SK-N-SH (cell line): Measurements from ENCODE around the gene NEURL2.

ENCODE experiments used
- EP300 ChIP-seq, 2 experiments: IDR thresholded peaks; 2 replicates each; pipeline versions ENCODE4 v1.4.0 to v1.6.1; 2012; ENCODE audit warnings: borderline replicate concordance in 1 of 2, low read depth in 1 of 2, low read length in 1 of 2
- FOXJ3 ChIP-seq: sonication (generic); formaldehyde crosslinking; IDR thresholded peaks from 2 replicates; pipeline ENCODE4 v1.5.1; 2020; ENCODE audit warnings: mild to moderate bottlenecking, missing genetic modification reagents
- RAD21 ChIP-seq: IDR thresholded peaks from 2 replicates; pipeline ENCODE4 v1.6.1; 2012; ENCODE audit warnings: mild to moderate bottlenecking, low read length
- TF ChIP-seq, protein P1 (sequence below): fragments of 200-600 bp; sonication (generic); IDR thresholded peaks from 2 replicates; pipeline ENCODE4 v1.6.1; 2017; ENCODE audit warnings: antibody characterized with exemption, mild to moderate bottlenecking, moderate library complexity
- TF ChIP-seq, protein P2 (sequence below): IDR thresholded peaks from 2 replicates; pipeline ENCODE4 v1.6.1; 2012; ENCODE audit warnings: mild to moderate bottlenecking, low read depth, low read length, moderate library complexity

DNA sequence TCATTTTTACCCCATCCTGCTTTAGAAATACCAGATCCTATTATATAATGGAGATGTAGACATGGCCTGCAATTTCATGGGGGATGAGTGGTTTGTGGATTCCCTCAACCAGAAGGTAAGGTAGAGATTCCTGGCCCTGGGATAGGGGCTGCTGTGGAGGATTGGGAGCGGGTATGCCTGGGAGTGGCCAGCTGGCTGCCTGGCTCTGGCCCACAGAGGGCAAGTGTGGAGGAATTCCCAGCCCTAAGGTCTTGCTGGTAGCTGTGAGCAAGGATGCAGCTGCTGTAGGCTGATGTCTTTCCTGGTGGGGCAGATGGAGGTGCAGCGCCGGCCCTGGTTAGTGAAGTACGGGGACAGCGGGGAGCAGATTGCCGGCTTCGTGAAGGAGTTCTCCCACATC is 6.7 kb upstream of the NEURL2 start:
- TF ChIP-seq, protein P1, sequence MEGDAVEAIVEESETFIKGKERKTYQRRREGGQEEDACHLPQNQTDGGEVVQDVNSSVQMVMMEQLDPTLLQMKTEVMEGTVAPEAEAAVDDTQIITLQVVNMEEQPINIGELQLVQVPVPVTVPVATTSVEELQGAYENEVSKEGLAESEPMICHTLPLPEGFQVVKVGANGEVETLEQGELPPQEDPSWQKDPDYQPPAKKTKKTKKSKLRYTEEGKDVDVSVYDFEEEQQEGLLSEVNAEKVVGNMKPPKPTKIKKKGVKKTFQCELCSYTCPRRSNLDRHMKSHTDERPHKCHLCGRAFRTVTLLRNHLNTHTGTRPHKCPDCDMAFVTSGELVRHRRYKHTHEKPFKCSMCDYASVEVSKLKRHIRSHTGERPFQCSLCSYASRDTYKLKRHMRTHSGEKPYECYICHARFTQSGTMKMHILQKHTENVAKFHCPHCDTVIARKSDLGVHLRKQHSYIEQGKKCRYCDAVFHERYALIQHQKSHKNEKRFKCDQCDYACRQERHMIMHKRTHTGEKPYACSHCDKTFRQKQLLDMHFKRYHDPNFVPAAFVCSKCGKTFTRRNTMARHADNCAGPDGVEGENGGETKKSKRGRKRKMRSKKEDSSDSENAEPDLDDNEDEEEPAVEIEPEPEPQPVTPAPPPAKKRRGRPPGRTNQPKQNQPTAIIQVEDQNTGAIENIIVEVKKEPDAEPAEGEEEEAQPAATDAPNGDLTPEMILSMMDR = no peak
- TF ChIP-seq, protein P2, sequence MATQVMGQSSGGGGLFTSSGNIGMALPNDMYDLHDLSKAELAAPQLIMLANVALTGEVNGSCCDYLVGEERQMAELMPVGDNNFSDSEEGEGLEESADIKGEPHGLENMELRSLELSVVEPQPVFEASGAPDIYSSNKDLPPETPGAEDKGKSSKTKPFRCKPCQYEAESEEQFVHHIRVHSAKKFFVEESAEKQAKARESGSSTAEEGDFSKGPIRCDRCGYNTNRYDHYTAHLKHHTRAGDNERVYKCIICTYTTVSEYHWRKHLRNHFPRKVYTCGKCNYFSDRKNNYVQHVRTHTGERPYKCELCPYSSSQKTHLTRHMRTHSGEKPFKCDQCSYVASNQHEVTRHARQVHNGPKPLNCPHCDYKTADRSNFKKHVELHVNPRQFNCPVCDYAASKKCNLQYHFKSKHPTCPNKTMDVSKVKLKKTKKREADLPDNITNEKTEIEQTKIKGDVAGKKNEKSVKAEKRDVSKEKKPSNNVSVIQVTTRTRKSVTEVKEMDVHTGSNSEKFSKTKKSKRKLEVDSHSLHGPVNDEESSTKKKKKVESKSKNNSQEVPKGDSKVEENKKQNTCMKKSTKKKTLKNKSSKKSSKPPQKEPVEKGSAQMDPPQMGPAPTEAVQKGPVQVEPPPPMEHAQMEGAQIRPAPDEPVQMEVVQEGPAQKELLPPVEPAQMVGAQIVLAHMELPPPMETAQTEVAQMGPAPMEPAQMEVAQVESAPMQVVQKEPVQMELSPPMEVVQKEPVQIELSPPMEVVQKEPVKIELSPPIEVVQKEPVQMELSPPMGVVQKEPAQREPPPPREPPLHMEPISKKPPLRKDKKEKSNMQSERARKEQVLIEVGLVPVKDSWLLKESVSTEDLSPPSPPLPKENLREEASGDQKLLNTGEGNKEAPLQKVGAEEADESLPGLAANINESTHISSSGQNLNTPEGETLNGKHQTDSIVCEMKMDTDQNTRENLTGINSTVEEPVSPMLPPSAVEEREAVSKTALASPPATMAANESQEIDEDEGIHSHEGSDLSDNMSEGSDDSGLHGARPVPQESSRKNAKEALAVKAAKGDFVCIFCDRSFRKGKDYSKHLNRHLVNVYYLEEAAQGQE = no peak
- TF ChIP-seq FOXJ3 (CRISPR knock-in tag) (no peak), EP300 (IDR thresholded peaks at IDR 0.05; ENCODE audit: borderline replicate concordance in 1 of 2, low read depth in 1 of 2, low read length in 1 of 2) (no peak), RAD21 (no peak)
